NB4 (cell line): ENCODE results near the gene APOB.

Experiments used
- DNase-seq: peaks from one replicate; pipeline ENCODE4 v3.0.0; 2010; ENCODE audit warnings: low read depth
- H3K4me3 ChIP-seq: one replicate; pipeline ENCODE4 v1.5.1; 2011; ENCODE audit warnings: mild to moderate bottlenecking, low read depth, low read length, moderate library complexity
- CTCF ChIP-seq: IDR thresholded peaks from one replicate; pipeline ENCODE4 v1.5.1; 2012; ENCODE audit warnings: low read depth, low read length
- MAX ChIP-seq: IDR thresholded peaks from 2 replicates; pipeline ENCODE4 v1.6.1; 2011; ENCODE audit warnings: low read depth, low read length
- MYC ChIP-seq: IDR thresholded peaks from 2 replicates; pipeline ENCODE4 v1.6.1; 2011; ENCODE audit warnings: low read depth, low read length
- POLR2A ChIP-seq: IDR thresholded peaks from 2 replicates; pipeline ENCODE4 v1.6.1; 2011; ENCODE audit warnings: mild to moderate bottlenecking; ENCODE audit not compliant: insufficient read length; ENCODE audit errors: extremely low read depth

APOB gene

GRCh38 chr2:20998972-20999905, 44.6 kb downstream of the APOB start:
- no peak for DNase-seq
- H3K4me3 ChIP-seq = no peak overlapping the region
- TF ChIP-seq CTCF = no peak
- TF ChIP-seq POLR2A = no peak
- TF ChIP-seq MYC = no peak
- TF ChIP-seq MAX = no peak

- no peak overlapping the region for H3K4me3 ChIP-seq
- DNase-seq = no peak
- no peak for TF ChIP-seq MAX
- no peak for TF ChIP-seq POLR2A
- TF ChIP-seq MYC = no peak
- TF ChIP-seq CTCF = no peak
Observed at GRCh38 chr2:20997953-20998722, 45.7 kb downstream of the APOB start.

GRCh38 chr2:20994130-20994529, 49.7 kb downstream of the APOB start:
- no peak for DNase-seq
- TF ChIP-seq CTCF = no peak
- TF ChIP-seq POLR2A = no peak
- TF ChIP-seq MAX = no peak
- TF ChIP-seq MYC = no peak

GRCh38 chr2:20992201-20992711, 51.6 kb downstream of the APOB start:
- DNase-seq = no peak
- no peak for TF ChIP-seq CTCF
- TF ChIP-seq POLR2A = no peak
- no peak for TF ChIP-seq MYC
- TF ChIP-seq MAX = no peak
- H3K4me3 ChIP-seq = no peak overlapping the region

More at GRCh38 chr2:20994130-20994529, 49.7 kb downstream of the APOB start:
- no peak overlapping the region for H3K4me3 ChIP-seq

- no peak for TF ChIP-seq MYC
- TF ChIP-seq POLR2A = no peak
- TF ChIP-seq MAX = no peak
- TF ChIP-seq CTCF = no peak
- DNase-seq = no peak
Observed at GRCh38 chr2:20990442-20991430, 53.1 kb downstream of the APOB start.

More at GRCh38 chr2:20990442-20991430, 53.1 kb downstream of the APOB start:
- no peak overlapping the region for H3K4me3 ChIP-seq
